Cardiac fibroblast (primary cell): Measurements from ENCODE around the gene FOXD4L3.
A peak's percentile ranks its signal among the peaks of the same experiment; 100 is the strongest.
"Not testable (repeated sequence)": the region's sequence is repeated elsewhere in the genome, so short reads cannot be mapped to it uniquely, and the experiment has no call there.

Source experiments
- DNase-seq, 2 donors: peaks; one replicate each; pipeline versions ENCODE4 v3.0.0 to v3.0.0-alpha.2; 2010; ENCODE audit warnings: low read depth in 2 of 2
- H3K4me3 ChIP-seq, 2 donors: replicated peaks in 1 of 2; 1 replicate in 1 of 2; 2 replicates in 1 of 2; pipeline ENCODE4 v1.5.1; 2011; ENCODE audit warnings: low read depth in 2 of 2, low read length in 2 of 2, mild to moderate bottlenecking in 2 of 2, moderate library complexity in 1 of 2

The FOXD4L3 gene

GRCh38 chr9:68338000-68338399 is 35.3 kb downstream of the FOXD4L3 start:
- H3K4me3 ChIP-seq, DNase-seq: not testable (repeated sequence)

- H3K4me3 ChIP-seq, DNase-seq: not testable (repeated sequence)
These were observed 39.8 kb downstream of the FOXD4L3 start for GRCh38 chr9:68342265-68343025.

- not testable (repeated sequence) for H3K4me3 ChIP-seq, DNase-seq
These were observed 40.6 kb downstream of the FOXD4L3 start for GRCh38 chr9:68343242-68343641.

- not testable (repeated sequence) for H3K4me3 ChIP-seq
- peak in 1 of 2 donors; percentile 3 for DNase-seq
These were observed 41.3 kb downstream of the FOXD4L3 start for GRCh38 chr9:68343992-68344391.

GRCh38 chr9:68351689-68352088 is 49.0 kb downstream of the FOXD4L3 start:
- not testable (repeated sequence) for DNase-seq, H3K4me3 ChIP-seq
